Superior temporal gyrus (tissue), 1 donor: ENCODE data around the gene SETD2.

Experiments
- DNase-seq: peaks from one replicate; pipeline ENCODE4 v3.0.0-alpha.2; 2016; ENCODE audit errors: extremely low spot score

The SETD2 gene

GRCh38 chr3:46985588-46985987 lies 178.3 kb downstream of the SETD2 start:
- DNase-seq, result no peak

DNA sequence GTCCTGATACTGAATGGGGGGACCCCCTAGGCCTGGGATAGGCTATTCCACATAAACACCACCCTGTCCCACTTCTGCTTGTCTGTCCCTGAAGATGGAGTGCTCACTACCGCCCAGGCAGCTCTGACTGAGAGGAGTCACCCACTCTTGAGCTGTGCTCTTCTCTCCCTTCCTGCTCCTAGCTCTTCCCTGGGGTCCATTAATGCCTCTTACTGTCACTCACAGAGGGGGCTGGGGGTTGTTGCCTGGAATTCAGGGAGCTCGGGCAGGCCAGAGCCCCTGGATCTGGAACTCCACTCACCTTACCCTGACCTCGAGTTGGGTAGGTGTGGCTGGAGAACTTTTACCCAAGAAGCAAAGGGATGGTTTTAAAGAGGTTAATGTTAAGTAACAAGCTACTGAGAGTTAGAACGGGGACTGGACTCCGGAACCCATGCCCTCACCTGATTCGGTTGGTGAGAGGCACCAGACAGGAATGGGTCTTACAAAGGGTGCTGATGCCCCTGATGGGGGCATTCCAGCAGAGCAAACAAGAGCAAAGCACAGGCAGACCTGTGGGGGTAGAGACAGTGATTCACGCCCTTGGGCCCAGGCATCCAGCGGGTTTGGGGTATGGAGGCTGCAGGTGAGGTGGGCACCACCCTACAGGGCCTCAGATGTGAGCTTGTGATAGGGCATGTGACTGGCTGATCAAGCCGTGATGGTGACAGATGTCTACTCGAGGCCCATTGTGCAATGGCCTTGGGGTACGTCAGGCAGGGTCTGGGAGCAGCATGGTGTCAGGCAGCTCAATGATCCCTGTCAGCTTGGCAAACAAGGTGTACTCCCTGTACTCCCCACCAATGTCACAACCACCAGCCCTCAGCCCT lies 179.1 kb downstream of the SETD2 start:
- no peak for DNase-seq

- no peak for DNase-seq
These were observed 181.4 kb downstream of the SETD2 start for GRCh38 chr3:46982546-46982945.

GRCh38 chr3:46981932-46982471 lies 181.9 kb downstream of the SETD2 start:
- DNase-seq, result no peak

GRCh38 chr3:46979958-46980497 lies 183.9 kb downstream of the SETD2 start:
- no peak for DNase-seq

DNA sequence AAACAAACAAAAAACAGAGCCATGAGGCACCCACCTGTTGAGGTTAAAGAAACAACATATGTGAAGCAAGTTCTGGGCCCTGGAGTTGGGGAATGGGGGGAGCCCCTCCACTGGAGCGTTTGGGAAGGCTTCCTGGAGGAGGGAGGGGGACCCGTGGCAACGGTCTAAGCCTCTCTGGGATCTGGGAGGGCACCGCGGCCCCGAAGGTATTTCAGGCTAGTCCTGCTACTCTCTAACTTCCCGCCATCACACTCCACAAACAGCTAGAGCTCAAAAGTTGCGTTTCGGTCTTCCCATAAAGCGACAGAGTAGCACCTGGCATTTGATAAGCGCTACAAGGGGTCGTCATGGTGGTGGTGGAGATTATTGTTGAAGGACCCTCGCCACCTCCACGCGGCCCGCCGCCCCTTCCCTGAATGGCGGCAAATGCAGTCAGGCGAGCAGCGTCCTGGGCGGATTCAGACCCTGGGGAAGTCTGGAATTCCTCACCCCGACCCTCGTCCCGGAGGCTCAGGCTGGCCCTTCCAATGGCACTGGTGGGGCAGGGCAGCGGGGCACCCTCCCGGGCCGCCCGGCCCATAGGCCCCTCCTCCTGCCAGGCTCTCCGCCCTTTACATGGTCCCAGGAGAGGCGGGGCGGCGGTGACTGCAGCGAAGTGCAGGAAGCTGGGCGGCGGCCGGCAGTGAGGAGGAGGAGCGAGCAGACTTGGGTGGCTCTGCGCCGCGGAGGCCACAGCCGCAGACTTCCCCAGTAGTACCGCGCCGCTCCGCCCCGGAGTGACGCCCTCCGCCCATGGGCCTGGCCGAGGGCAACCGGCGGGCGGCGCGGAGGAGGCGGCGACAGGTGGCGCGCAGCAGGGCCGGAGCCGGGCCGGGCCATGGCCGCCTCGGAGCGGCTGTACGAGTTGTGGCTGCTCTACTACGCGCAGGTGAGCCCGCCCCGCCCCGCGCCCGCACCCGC lies 184.6 kb downstream of the SETD2 start, which contains the start of gene NBEAL2:
Gene NBEAL2 (plus strand): TSS at position 682 of the 960 bp plus-strand sequence. CDS start 196 bp downstream, at position 878.
- peak; percentile 57 for DNase-seq

GRCh38 chr3:46978381-46978780 lies 185.5 kb downstream of the SETD2 start:
- no peak for DNase-seq

GRCh38 chr3:46977811-46978195 lies 186.1 kb downstream of the SETD2 start:
- DNase-seq, result no peak

- peak; percentile 99 for DNase-seq
These were observed 187.4 kb downstream of the SETD2 start, which contains the start of gene CCDC12 for GRCh38 chr3:46976326-46977190. Gene CCDC12, minus strand, starts transcription at chr3:46976745. Its CDS starts 13 bp downstream, at chr3:46976732.

GRCh38 chr3:46974421-46975171 lies 189.3 kb downstream of the SETD2 start:
- DNase-seq, result no peak

DNA sequence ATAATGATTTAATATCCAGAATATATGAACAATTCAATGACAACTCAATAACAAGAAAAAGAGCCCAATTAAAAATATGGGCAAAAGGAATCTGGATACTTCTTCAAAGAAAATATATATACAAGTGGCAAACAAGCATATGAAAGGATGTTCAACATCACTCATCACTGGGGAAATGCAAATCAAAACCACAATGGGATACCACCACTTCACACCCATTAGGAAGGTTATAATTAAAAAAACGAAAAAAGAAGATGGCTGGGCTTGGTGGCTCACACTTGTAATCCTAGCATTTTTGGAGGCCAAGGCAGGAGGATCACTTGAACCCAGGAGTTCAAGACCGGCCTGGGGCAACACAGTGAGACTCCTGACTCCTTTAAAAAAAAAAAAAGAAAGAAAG lies 191.5 kb downstream of the SETD2 start:
- DNase-seq, result no peak

- no peak for DNase-seq
These were observed 192.2 kb downstream of the SETD2 start for GRCh38 chr3:46971742-46972141.

- DNase-seq, result no peak
These were observed 192.8 kb downstream of the SETD2 start for GRCh38 chr3:46971151-46971550.

GRCh38 chr3:46970391-46971091 lies 193.4 kb downstream of the SETD2 start:
- DNase-seq, result no peak

GRCh38 chr3:46968783-46969428 lies 195.0 kb downstream of the SETD2 start:
- no peak for DNase-seq

DNA sequence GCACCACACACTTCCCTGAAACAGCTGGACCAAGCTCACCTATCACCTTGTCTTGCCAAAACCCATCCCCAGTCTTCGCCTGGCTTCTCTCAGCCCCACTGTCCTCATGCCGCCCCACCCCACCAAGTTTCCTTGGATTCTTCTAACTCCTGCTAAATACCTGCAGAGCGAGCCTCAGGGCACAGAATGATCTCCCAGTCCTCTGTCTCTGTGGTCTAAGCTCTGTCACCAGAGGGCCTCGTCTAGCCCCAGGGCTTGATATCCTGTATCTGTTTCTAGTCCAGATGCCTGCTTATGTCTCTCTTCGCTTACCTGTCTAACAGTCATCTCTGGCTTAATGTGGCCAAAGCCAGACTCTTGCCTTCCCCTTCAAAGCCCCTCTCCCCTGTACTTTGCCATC lies 197.1 kb downstream of the SETD2 start:
- no peak for DNase-seq
